ENCODE results near the gene ZNF638.

The ZNF638 gene

DNA sequence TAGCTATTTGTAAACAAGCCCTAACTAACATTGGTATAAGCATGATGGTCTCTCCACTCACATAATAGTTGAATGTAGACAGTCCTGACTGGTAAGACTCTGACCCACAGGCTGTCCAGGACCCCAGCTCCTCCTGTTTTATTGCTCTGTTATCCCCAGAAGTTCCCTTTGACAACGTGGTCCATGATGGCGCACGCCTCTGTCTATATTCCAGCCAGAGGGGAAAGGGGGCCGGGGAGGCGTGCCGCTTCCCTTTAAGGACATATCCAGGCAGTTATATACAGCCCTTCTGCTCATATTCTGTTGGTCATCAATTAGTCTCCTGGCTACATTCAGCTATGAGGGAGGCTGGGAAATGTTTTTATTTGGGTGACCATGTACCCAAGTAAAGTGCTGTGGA is 128.5 kb downstream of the ZNF638 start:
- no peak overlapping the region for H3K4me3 ChIP-seq (ENCODE audit: low read depth in 1 of 2, low read length in 1 of 2)
- H3K27me3 ChIP-seq, result no peaks in the 10 kb centered on the region
- H3K36me3 ChIP-seq, result peaks cover 85% of the 10 kb centered on the region
- no peak for TF ChIP-seq CTCF (IDR thresholded peaks at IDR 0.05)
- no peaks in the 10 kb centered on the region for H3K9me3 ChIP-seq
- peak overlapping the region; percentile 88 for H3K27ac ChIP-seq
- peaks cover 91 to 100% of the 10 kb centered on the region in 2 experiments for H3K4me1 ChIP-seq (ENCODE audit: control insufficient read depth in 1 of 2, insufficient read depth in 1 of 2, low read depth in 1 of 2, low read length in 1 of 2)

- Histone ChIP-seq H3K27me3 (no peaks in the 10 kb centered on the region), H3K27ac (peak overlapping the region; percentile 88)
Observed at GRCh38 chr2:71460595-71461303, 129.2 kb downstream of the ZNF638 start.

GRCh38 chr2:71461304-71461671 is 129.7 kb downstream of the ZNF638 start:
- peak overlapping the region; percentile 49 for H3K27ac ChIP-seq
- no peaks in the 10 kb centered on the region for H3K9me3 ChIP-seq
- H3K27me3 ChIP-seq, result no peaks in the 10 kb centered on the region
- peaks cover 91 to 100% of the 10 kb centered on the region in 2 experiments for H3K4me1 ChIP-seq (ENCODE audit: control insufficient read depth in 1 of 2, insufficient read depth in 1 of 2, low read depth in 1 of 2, low read length in 1 of 2)
- H3K4me3 ChIP-seq (ENCODE audit: low read depth in 1 of 2, low read length in 1 of 2), result no peak overlapping the region
- TF ChIP-seq CTCF (IDR thresholded peaks at IDR 0.05), result no peak
- peaks cover 78% of the 10 kb centered on the region for H3K36me3 ChIP-seq

More at GRCh38 chr2:71460595-71461303, 129.2 kb downstream of the ZNF638 start:
- no peak for TF ChIP-seq CTCF (IDR thresholded peaks at IDR 0.05)
- Histone ChIP-seq H3K4me1 (ENCODE audit: control insufficient read depth in 1 of 2, insufficient read depth in 1 of 2, low read depth in 1 of 2, low read length in 1 of 2) (peaks cover 91 to 100% of the 10 kb centered on the region in 2 experiments), H3K36me3 (peaks cover 78% of the 10 kb centered on the region), H3K9me3 (no peaks in the 10 kb centered on the region), H3K4me3 (ENCODE audit: low read depth in 1 of 2, low read length in 1 of 2) (no peak overlapping the region)

GRCh38 chr2:71462056-71462605 is 130.5 kb downstream of the ZNF638 start:
- TF ChIP-seq CTCF (IDR thresholded peaks at IDR 0.05), result no peak
- Histone ChIP-seq H3K27me3 (no peaks in the 10 kb centered on the region), H3K27ac (peak overlapping the region; percentile 49), H3K36me3 (peaks cover 70% of the 10 kb centered on the region), H3K4me3 (ENCODE audit: low read depth in 1 of 2, low read length in 1 of 2) (no peak overlapping the region), H3K4me1 (ENCODE audit: control insufficient read depth in 1 of 2, insufficient read depth in 1 of 2, low read depth in 1 of 2, low read length in 1 of 2) (peaks cover 91 to 100% of the 10 kb centered on the region in 2 experiments), H3K9me3 (no peaks in the 10 kb centered on the region)

GRCh38 chr2:71462641-71463341 is 131.2 kb downstream of the ZNF638 start:
- H3K36me3 ChIP-seq, result peaks cover 66% of the 10 kb centered on the region
- TF ChIP-seq CTCF (IDR thresholded peaks at IDR 0.05), result no peak
- H3K27ac ChIP-seq, result peak overlapping the region; percentile 49
- peaks cover 91 to 100% of the 10 kb centered on the region in 2 experiments for H3K4me1 ChIP-seq (ENCODE audit: control insufficient read depth in 1 of 2, insufficient read depth in 1 of 2, low read depth in 1 of 2, low read length in 1 of 2)
- H3K9me3 ChIP-seq, result no peaks in the 10 kb centered on the region
- H3K4me3 ChIP-seq (ENCODE audit: low read depth in 1 of 2, low read length in 1 of 2), result no peak overlapping the region
- H3K27me3 ChIP-seq, result no peaks in the 10 kb centered on the region
